Mesothelial cell of epicardium (in vitro differentiated cells): ENCODE data around the gene UBXN7. TPM values are rescaled to one million over a fixed set of nuclear protein-coding genes. Genes with fewer than 3 reads are reported as not detected.

Experiments
- DNase-seq, 2 experiments: peaks; one replicate each; pipeline ENCODE4 v3.0.0; 2021; ENCODE audit warnings: low spot score in 2 of 2; ENCODE audit not compliant: unreplicated experiment in 2 of 2
- H3K27ac Mint-ChIP-seq: 2 replicates; pipeline ENCODE4 v1.8.0; 2021; ENCODE audit warnings: mixed read lengths
- H3K27me3 Mint-ChIP-seq: 2 replicates; pipeline ENCODE4 v1.8.0; 2021; ENCODE audit warnings: low read depth, mixed read lengths
- H3K36me3 Mint-ChIP-seq: 2 replicates; pipeline ENCODE4 v1.8.0; 2021; ENCODE audit warnings: mixed read lengths
- H3K4me1 Mint-ChIP-seq: 2 replicates; pipeline ENCODE4 v1.8.0; 2021; ENCODE audit warnings: mixed read lengths
- H3K4me3 Mint-ChIP-seq: 2 replicates; pipeline ENCODE4 v1.8.0; 2021; ENCODE audit warnings: mild to moderate bottlenecking, moderate library complexity, mixed read lengths
- H3K9me3 Mint-ChIP-seq: 2 replicates; pipeline ENCODE4 v1.8.0; 2021; ENCODE audit warnings: mixed read lengths
- total RNA-seq: library from RNA; stranded (reverse); gene quantifications from 3 replicates; pipeline ENCODE4 v1.2.1, GENCODE V29; 2021
- TF ChIP-seq, protein P1 (sequence below): fragments of 200-600 bp; sonication (generic); IDR thresholded peaks from one replicate; pipeline ENCODE4 v1.5.0; 2021; ENCODE audit warnings: antibody characterized with exemption; ENCODE audit not compliant: unreplicated experiment

Gene UBXN7
- total RNA-seq, 1 donor from 2014 or later, result 109 TPM

DNA sequence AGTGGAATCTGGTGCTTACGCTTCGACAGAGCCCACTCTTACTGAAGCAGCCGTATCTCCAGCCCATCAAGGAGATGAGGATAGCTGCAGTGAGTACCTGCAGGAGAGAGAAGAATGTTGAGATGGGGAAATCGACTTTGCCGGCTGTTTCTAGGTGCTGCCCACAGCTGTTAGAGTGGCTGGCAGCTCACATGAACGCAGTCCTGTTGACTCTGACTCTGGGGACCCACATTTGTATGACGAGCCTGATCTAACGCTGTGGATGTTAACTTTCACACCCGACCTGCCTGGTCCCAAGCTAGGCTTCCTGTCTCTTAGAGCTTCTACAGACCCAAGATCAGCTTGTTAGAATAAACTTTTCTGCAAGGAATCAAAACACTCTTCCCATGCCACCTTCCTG is 105.3 kb downstream of the UBXN7 start:
- H3K4me1 Mint-ChIP-seq, result peaks cover 4% of the 10 kb centered on the region
- no peaks in the 10 kb centered on the region for H3K27me3 Mint-ChIP-seq
- TF ChIP-seq, protein P1, sequence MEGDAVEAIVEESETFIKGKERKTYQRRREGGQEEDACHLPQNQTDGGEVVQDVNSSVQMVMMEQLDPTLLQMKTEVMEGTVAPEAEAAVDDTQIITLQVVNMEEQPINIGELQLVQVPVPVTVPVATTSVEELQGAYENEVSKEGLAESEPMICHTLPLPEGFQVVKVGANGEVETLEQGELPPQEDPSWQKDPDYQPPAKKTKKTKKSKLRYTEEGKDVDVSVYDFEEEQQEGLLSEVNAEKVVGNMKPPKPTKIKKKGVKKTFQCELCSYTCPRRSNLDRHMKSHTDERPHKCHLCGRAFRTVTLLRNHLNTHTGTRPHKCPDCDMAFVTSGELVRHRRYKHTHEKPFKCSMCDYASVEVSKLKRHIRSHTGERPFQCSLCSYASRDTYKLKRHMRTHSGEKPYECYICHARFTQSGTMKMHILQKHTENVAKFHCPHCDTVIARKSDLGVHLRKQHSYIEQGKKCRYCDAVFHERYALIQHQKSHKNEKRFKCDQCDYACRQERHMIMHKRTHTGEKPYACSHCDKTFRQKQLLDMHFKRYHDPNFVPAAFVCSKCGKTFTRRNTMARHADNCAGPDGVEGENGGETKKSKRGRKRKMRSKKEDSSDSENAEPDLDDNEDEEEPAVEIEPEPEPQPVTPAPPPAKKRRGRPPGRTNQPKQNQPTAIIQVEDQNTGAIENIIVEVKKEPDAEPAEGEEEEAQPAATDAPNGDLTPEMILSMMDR, result no peak
- DNase-seq, result no peak
- H3K9me3 Mint-ChIP-seq, result no peaks in the 10 kb centered on the region
- H3K27ac Mint-ChIP-seq, result no peak overlapping the region
- no peaks in the 10 kb centered on the region for H3K36me3 Mint-ChIP-seq
- H3K4me3 Mint-ChIP-seq, result no peak overlapping the region

DNA sequence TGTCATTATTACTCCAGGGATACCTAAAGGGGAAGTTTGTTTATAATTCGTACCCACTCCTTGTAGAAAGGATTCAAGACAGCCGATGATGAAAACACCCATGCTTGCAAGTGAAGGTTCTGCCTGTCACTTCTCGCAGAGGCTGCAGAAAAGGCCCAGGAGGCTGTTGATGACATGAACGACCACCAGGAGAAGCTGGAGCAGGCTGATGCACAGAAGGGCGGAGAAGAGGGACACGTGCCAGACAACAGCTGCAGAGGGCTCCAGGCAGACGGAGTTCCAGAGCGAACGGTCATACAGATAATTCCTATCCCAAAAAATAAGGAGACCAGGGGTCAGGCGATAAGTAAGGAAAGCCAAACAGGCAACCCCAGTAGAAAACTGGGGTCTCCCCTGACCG is 108.5 kb downstream of the UBXN7 start:
- Mint-ChIP-seq H3K27ac (no peak overlapping the region), H3K27me3 (no peaks in the 10 kb centered on the region), H3K4me1 (peaks cover 4% of the 10 kb centered on the region), H3K36me3 (no peaks in the 10 kb centered on the region), H3K4me3 (no peak overlapping the region), H3K9me3 (no peaks in the 10 kb centered on the region)
- TF ChIP-seq, protein P1, result no peak
- no peak for DNase-seq

DNA sequence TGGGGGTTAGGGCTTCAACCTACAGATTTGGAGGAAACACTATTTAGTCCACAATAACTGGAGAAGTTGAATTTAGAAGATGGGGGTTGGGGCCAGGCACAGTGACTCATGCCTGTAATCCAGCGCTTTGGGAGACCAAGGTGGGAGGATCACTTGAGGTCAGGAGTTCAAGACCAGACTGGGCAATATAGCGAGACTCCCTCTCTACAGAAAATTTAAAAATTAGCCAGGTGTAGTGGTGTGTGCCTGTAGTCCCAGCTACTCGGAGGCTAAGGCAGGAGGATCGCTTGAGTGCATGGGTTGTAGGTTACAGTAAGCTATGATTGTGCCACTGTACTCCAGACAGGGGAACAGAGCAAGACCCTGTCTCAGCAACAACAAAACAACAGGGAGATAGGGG is 109.2 kb downstream of the UBXN7 start:
- H3K27ac Mint-ChIP-seq, result no peak overlapping the region
- TF ChIP-seq, protein P1, result no peak
- peaks cover 4% of the 10 kb centered on the region for H3K4me1 Mint-ChIP-seq
- no peaks in the 10 kb centered on the region for H3K36me3 Mint-ChIP-seq
- no peak for DNase-seq
- no peaks in the 10 kb centered on the region for H3K27me3 Mint-ChIP-seq
- no peak overlapping the region for H3K4me3 Mint-ChIP-seq
- no peaks in the 10 kb centered on the region for H3K9me3 Mint-ChIP-seq

DNA sequence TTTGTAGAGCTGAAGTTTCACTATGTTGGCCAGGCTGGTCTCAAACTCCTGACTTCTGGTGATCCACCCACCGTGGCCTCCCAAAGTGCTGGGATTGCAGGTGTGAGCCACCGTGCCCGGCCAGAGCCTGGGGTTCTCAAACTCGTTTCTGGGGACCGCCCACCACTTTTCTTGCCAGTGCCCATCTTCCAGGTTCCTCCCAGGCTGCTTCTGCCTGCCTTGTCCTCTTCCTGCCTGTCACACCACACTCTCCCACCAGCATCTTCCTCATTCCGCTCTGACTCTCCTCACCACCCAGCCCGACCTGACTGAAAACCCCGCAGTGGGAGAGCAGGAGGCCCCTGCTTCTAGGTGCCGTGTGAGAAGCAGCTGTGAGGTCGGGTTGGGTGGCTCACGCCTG is 111.1 kb downstream of the UBXN7 start:
- Mint-ChIP-seq H3K9me3 (no peaks in the 10 kb centered on the region), H3K4me3 (no peak overlapping the region), H3K36me3 (no peaks in the 10 kb centered on the region), H3K27ac (no peak overlapping the region), H3K27me3 (no peaks in the 10 kb centered on the region), H3K4me1 (no peaks in the 10 kb centered on the region)
- no peak for DNase-seq
- TF ChIP-seq, protein P1, result no peak

DNA sequence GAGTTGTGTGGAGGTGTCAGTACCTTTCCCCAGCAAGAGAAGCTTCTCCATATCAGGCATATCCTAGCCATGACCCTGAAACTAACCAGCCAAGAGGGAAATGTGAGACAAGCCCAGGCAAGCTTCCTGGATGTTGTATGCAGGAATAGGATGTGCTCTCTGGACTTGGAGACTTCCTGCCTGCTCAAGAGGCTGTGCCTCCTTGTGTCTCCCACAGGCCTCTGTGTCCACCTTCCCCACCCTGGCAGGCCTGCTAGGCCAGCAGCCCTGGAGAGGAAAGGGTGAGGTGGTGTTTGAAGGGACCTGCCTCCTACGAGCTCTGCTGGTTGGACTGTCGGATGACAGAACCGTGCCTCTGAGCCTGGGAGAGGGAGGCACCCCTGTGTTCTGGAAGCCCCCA is 112.1 kb downstream of the UBXN7 start:
- TF ChIP-seq, protein P1, result no peak
- H3K36me3 Mint-ChIP-seq, result no peaks in the 10 kb centered on the region
- no peak for DNase-seq
- H3K27ac Mint-ChIP-seq, result peak overlapping the region; percentile 71
- H3K4me3 Mint-ChIP-seq, result peak overlapping the region; percentile 43
- H3K27me3 Mint-ChIP-seq, result no peaks in the 10 kb centered on the region
- no peaks in the 10 kb centered on the region for H3K4me1 Mint-ChIP-seq
- H3K9me3 Mint-ChIP-seq, result no peaks in the 10 kb centered on the region
